Fibroblast of lung (primary cell): Measurements from ENCODE around the gene USP21. TPM values are rescaled to one million over a fixed set of nuclear protein-coding genes. Genes with fewer than 3 reads are reported as not detected.

Experiments
- DNase-seq, 2 donors: peaks; one replicate each; pipeline versions ENCODE4 v3.0.0 to v3.0.0-alpha.2; 2010; ENCODE audit warnings: low read depth in 2 of 2
- H2AFZ ChIP-seq: 2 replicates; pipeline ENCODE4 v1.5.1; 2012; ENCODE audit warnings: low read length, control low read depth, inconsistent platforms
- H3K27ac ChIP-seq: 2 replicates; pipeline ENCODE4 v1.5.1; 2011; ENCODE audit warnings: low read length, control low read depth; ENCODE audit not compliant: insufficient read depth
- H3K27me3 ChIP-seq: 2 replicates; pipeline ENCODE4 v1.5.1; 2011; ENCODE audit warnings: mild to moderate bottlenecking, low read length; ENCODE audit not compliant: control insufficient read depth, insufficient read depth
- H3K36me3 ChIP-seq: 2 replicates; pipeline ENCODE4 v1.5.1; 2011; ENCODE audit warnings: low read length; ENCODE audit not compliant: control insufficient read depth, insufficient read depth
- H3K4me1 ChIP-seq: 2 replicates; pipeline ENCODE4 v1.5.1; 2011; ENCODE audit warnings: low read length; ENCODE audit not compliant: control insufficient read depth, insufficient read depth; ENCODE audit errors: extremely low read depth
- H3K4me2 ChIP-seq: 2 replicates; pipeline ENCODE4 v1.5.1; 2011; ENCODE audit warnings: low read length, control low read depth; ENCODE audit not compliant: insufficient read depth; ENCODE audit errors: extremely low read depth
- H3K4me3 ChIP-seq, 4 experiments: fragments of 200-600 bp in 1 of 4; sonication (generic) in 1 of 4; replicated peaks in 1 of 4; 2 replicates each; pipeline ENCODE4 v1.5.1; 2011 to 2016; ENCODE audit warnings: low read length in 4 of 4, low read depth in 3 of 4, mild to moderate bottlenecking in 3 of 4, control low read depth in 2 of 4, inconsistent platforms in 1 of 4, mixed read lengths in 1 of 4; ENCODE audit not compliant: insufficient read depth in 1 of 4; ENCODE audit errors: control extremely low read depth in 1 of 4
- H3K79me2 ChIP-seq: 2 replicates; pipeline ENCODE4 v1.5.1; 2012; ENCODE audit warnings: mild to moderate bottlenecking, low read length, inconsistent platforms; ENCODE audit not compliant: control insufficient read depth, insufficient read depth
- H3K9ac ChIP-seq: 2 replicates; pipeline ENCODE4 v1.5.1; 2011; ENCODE audit warnings: mild to moderate bottlenecking, low read length, control low read depth; ENCODE audit not compliant: insufficient read depth
- H3K9me3 ChIP-seq: 2 replicates; pipeline ENCODE4 v1.5.1; 2012; ENCODE audit warnings: low read depth, low read length; ENCODE audit not compliant: control insufficient read depth, insufficient read depth
- H4K20me1 ChIP-seq: 2 replicates; pipeline ENCODE4 v1.5.1; 2011; ENCODE audit warnings: low read length; ENCODE audit not compliant: control insufficient read depth, insufficient read depth; ENCODE audit errors: extremely low read depth
- EZH2 ChIP-seq: IDR thresholded peaks from 2 replicates; pipeline ENCODE4 v1.5.1; 2012; ENCODE audit warnings: low read length, control low read depth, mild to moderate bottlenecking; ENCODE audit errors: missing control alignments
- polyA plus RNA-seq, 2 donors: library from polyadenylated mRNA; depleted of rRNA in 1 of 2; stranded (reverse) in 1 of 2; unstranded in 1 of 2; fragments of >200 nt; gene quantifications; 2 replicates each; pipeline ENCODE4 v1.2.1, GENCODE V29; 2011 to 2012; ENCODE audit warnings: missing spikeins in 1 of 2
- total RNA-seq: library from RNA; depleted of rRNA; stranded (reverse); fragments of >200 nt; gene quantifications from 2 replicates; pipeline ENCODE4 v1.2.1, GENCODE V29; 2014
- TF ChIP-seq, protein P1 (sequence below), 2 donors: IDR thresholded peaks in 1 of 2; conservative IDR thresholded peaks in 1 of 2; 1 replicate in 1 of 2; 2 replicates in 1 of 2; pipeline ENCODE4 v1.5.1; 2011 to 2012; ENCODE audit warnings: low read length in 2 of 2, control low read depth in 1 of 2, inconsistent platforms in 1 of 2, low read depth in 1 of 2, mild to moderate bottlenecking in 1 of 2

The USP21 gene
- total and polyA plus RNA-seq, 2 donors (not counting 1 experiment from before 2014, with no cell fraction given): 10.2 to 11.7 TPM

DNA sequence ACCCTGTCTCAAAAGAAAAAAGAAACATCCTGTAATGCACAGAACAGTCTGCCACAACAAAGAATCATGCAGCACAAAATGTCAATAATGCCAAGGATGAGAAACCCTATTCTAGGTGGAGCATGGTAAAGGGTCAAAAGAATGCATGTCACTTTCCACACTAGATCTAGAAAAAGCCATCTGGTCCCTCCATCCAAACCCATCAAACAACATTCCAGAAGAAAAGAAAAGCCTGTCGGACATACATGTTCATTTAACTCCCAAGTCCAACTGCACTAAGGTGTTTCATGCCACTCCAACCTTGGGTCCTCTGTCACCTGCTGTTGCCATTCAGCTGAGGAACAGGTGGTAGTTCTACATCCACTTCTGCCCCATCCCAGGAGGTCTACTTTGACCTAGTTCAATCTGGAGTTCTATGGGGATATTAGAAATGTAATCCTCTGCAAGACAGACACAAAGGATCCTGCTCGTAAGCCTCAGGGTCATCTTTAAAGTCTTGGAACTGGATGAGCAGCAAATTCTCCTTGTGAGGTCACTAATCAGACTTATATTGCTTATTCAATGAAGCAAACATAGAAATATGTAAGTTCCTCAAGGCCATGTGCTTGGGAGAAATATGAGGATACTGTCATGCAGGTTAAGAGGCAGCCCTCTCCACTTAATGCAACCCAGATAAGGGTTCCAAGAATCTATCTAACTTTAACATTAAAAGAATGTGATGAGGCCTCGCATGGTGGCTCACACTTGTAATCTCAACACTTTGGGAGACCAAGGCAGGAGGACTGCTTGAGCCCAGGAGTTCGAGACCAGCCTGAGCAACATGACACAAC lies 30.5 kb upstream of the USP21 start:
- peaks cover 25% of the 10 kb centered on the region for H3K36me3 ChIP-seq

DNA sequence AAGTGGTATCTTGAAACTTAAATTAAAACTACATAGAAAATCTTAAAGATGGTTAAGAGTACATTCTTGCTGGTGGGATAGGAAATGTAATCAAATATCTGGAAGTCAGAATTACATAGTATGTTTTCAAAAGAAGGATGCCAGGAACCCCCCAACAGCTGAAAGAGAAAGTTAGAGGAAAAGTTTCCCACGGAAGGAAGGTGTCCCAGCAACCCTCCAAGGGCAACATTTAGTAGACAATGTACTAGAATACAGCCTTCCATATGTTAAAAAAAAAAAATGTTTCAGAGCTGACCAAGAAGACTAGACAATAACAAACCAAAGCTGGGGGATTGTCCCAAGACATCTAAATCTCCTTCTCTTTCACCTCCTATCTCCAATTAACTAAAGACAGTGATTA lies 29.0 kb upstream of the USP21 start:
- no peak overlapping the region for H2AFZ ChIP-seq
- no peak for TF ChIP-seq EZH2
- TF ChIP-seq, protein P1, sequence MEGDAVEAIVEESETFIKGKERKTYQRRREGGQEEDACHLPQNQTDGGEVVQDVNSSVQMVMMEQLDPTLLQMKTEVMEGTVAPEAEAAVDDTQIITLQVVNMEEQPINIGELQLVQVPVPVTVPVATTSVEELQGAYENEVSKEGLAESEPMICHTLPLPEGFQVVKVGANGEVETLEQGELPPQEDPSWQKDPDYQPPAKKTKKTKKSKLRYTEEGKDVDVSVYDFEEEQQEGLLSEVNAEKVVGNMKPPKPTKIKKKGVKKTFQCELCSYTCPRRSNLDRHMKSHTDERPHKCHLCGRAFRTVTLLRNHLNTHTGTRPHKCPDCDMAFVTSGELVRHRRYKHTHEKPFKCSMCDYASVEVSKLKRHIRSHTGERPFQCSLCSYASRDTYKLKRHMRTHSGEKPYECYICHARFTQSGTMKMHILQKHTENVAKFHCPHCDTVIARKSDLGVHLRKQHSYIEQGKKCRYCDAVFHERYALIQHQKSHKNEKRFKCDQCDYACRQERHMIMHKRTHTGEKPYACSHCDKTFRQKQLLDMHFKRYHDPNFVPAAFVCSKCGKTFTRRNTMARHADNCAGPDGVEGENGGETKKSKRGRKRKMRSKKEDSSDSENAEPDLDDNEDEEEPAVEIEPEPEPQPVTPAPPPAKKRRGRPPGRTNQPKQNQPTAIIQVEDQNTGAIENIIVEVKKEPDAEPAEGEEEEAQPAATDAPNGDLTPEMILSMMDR (conservative IDR thresholded peaks at IDR 0.05 in 1 of 2, IDR thresholded peaks at IDR 0.05 in 1 of 2; ENCODE audit: low read depth in 1 of 2, low read length in 2 of 2): no peak
- no peak for DNase-seq
- peaks cover 59% of the 10 kb centered on the region for H3K79me2 ChIP-seq
- H3K9me3 ChIP-seq: no peaks in the 10 kb centered on the region
- no peaks in the 10 kb centered on the region for H3K27me3 ChIP-seq
- H3K9ac ChIP-seq: no peak overlapping the region
- H3K27ac ChIP-seq: no peak overlapping the region
- peaks cover 3% of the 10 kb centered on the region for H3K4me1 ChIP-seq
- peaks cover 18% of the 10 kb centered on the region for H3K36me3 ChIP-seq
- H4K20me1 ChIP-seq: no peaks in the 10 kb centered on the region
- H3K4me3 ChIP-seq: peak overlapping the region in 2 of 4 experiments; percentile 17 to 96
- peak overlapping the region; percentile 7 for H3K4me2 ChIP-seq

More for the DNA sequence above, 30.5 kb upstream of the USP21 start:
- no peaks in the 10 kb centered on the region for H4K20me1 ChIP-seq
- H3K4me1 ChIP-seq: peaks cover 3% of the 10 kb centered on the region
- H3K9ac ChIP-seq: no peak overlapping the region
- no peak overlapping the region for H3K4me2 ChIP-seq
- H3K9me3 ChIP-seq: no peaks in the 10 kb centered on the region
- no peaks in the 10 kb centered on the region for H3K27me3 ChIP-seq
- peaks cover 53% of the 10 kb centered on the region for H3K79me2 ChIP-seq
- no peak for DNase-seq
- H3K4me3 ChIP-seq: no peak overlapping the region
- H3K27ac ChIP-seq: no peak overlapping the region
- TF ChIP-seq EZH2: no peak
- TF ChIP-seq, protein P1 (conservative IDR thresholded peaks at IDR 0.05 in 1 of 2, IDR thresholded peaks at IDR 0.05 in 1 of 2; ENCODE audit: low read depth in 1 of 2, low read length in 2 of 2): no peak
- no peak overlapping the region for H2AFZ ChIP-seq

DNA sequence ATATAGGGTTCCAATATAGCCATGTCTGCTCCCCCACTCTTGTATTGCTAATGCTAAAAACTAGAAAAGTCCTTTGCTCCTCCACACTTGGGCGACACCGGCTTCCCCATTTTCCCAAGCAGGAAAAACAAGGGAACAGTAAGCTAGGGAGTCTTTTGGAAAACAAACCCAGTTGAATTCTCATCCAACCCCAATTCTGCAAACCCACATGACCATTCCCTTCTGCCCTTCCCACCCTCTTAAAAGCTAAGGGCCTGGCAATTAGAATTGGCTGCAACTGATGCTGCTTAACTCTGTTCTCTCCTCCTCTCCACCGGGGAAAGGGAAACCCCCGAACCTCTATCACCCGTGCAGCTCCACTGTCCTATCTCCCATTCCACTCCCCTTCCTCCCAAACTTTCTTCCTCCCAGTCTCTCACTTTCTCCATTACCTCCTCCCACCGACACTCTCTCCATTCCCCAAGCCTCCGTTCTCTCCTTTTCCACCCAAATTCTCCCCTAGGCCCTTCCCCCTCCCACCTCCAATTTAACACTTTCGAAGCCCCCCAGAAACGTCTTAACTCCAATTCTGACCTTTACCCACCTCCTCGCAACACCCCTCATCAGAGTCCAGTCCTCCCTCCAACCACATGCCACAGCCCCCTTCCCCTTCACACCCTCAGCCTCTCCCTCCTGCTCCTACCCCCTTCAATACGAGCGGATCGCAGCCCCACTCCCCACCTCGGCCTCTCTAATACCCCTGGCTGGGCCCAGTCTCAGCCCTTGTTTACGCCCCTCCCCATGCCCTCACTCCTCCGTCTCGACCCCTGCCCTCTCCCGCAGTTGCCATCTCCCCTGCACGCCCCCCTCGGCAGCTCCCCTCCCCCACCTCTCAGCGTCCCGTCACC lies 27.5 kb upstream of the USP21 start:
- peaks cover 3% of the 10 kb centered on the region for H3K4me1 ChIP-seq
- no peaks in the 10 kb centered on the region for H4K20me1 ChIP-seq
- H3K4me2 ChIP-seq: peak overlapping the region; percentile 67
- TF ChIP-seq, protein P1 (conservative IDR thresholded peaks at IDR 0.05 in 1 of 2, IDR thresholded peaks at IDR 0.05 in 1 of 2; ENCODE audit: low read depth in 1 of 2, low read length in 2 of 2): no peak
- no peak for TF ChIP-seq EZH2
- H3K79me2 ChIP-seq: peaks cover 52% of the 10 kb centered on the region
- H2AFZ ChIP-seq: peak overlapping the region; percentile 43
- H3K9ac ChIP-seq: peak overlapping the region; percentile 96
- no peaks in the 10 kb centered on the region for H3K27me3 ChIP-seq
- peaks cover 12% of the 10 kb centered on the region for H3K36me3 ChIP-seq
- H3K4me3 ChIP-seq: peak overlapping the region; percentile 84 to 96 (median 89)
- peak; percentile 39 to 40 for DNase-seq
- H3K9me3 ChIP-seq: no peaks in the 10 kb centered on the region
- H3K27ac ChIP-seq: peak overlapping the region; percentile 83
